Spleen (tissue), 11 donors: ENCODE data around the gene SYT13. TPM values are rescaled to one million over a fixed set of nuclear protein-coding genes. Genes with fewer than 3 reads are reported as not detected.

Experiments
- DNase-seq: peaks from one replicate; pipeline ENCODE4 v3.0.0-alpha.2; 2020
- H3K27ac ChIP-seq, 8 donors: fragments of 200-600 bp; sonication (generic) in 7 of 8; 1 replicate in 4 of 8; 2 replicates in 4 of 8; pipeline versions ENCODE4 v1.5.0 to v1.8.0; 2016 to 2021; ENCODE audit warnings: inconsistent platforms in 4 of 8, mild to moderate bottlenecking in 4 of 8, moderate library complexity in 1 of 8
- H3K27me3 ChIP-seq, 7 donors: fragments of 200-600 bp; sonication (generic) in 6 of 7; replicated peaks in 1 of 7; 1 replicate in 4 of 7; 2 replicates in 3 of 7; pipeline versions ENCODE4 v1.5.0 to v1.8.0; 2016 to 2021; ENCODE audit warnings: inconsistent platforms in 3 of 7, mild to moderate bottlenecking in 1 of 7
- H3K36me3 ChIP-seq, 6 donors: fragments of 200-600 bp; sonication (generic) in 5 of 6; 1 replicate in 4 of 6; 2 replicates in 2 of 6; pipeline versions ENCODE4 v1.5.0 to v1.8.0; 2016 to 2021; ENCODE audit warnings: inconsistent platforms in 2 of 6
- H3K4me1 ChIP-seq, 6 donors: fragments of 200-600 bp; sonication (generic) in 5 of 6; 1 replicate in 3 of 6; 2 replicates in 3 of 6; pipeline versions ENCODE4 v1.5.0 to v1.8.0; 2016 to 2021; ENCODE audit warnings: inconsistent platforms in 3 of 6
- H3K4me3 ChIP-seq, 8 donors: fragments of 200-600 bp; sonication (generic) in 7 of 8; 1 replicate in 4 of 8; 2 replicates in 4 of 8; pipeline versions ENCODE4 v1.5.0 to v1.8.0; 2016 to 2021; ENCODE audit warnings: inconsistent platforms in 4 of 8, mild to moderate bottlenecking in 4 of 8, moderate library complexity in 2 of 8
- H3K9me3 ChIP-seq, 8 donors: fragments of 200-600 bp; sonication (generic) in 7 of 8; 1 replicate in 4 of 8; 2 replicates in 4 of 8; pipeline versions ENCODE4 v1.5.0 to v1.8.0; 2016 to 2021; ENCODE audit warnings: inconsistent platforms in 4 of 8
- CTCF ChIP-seq, 11 experiments: fragments of 200-600 bp in 7 of 11; fragments of 450-650 bp in 4 of 11; sonication (generic) in 4 of 11; IDR thresholded peaks in 8 of 11; conservative IDR thresholded peaks in 3 of 11; 1 replicate in 7 of 11; 2 replicates in 4 of 11; pipeline versions ENCODE4 v1.4.0 to v1.8.0; 2016 to 2021; ENCODE audit warnings: antibody characterized with exemption in 11 of 11, inconsistent platforms in 4 of 11, mild to moderate bottlenecking in 1 of 11
- POLR2A ChIP-seq, 3 donors: fragments of 450-650 bp; IDR thresholded peaks; one replicate each; pipeline ENCODE4 v1.5.1; 2017; ENCODE audit warnings: antibody characterized with exemption in 3 of 3, mild to moderate bottlenecking in 1 of 3
- POLR2AphosphoS5 ChIP-seq, 3 donors: sonication (generic); formaldehyde crosslinking; IDR thresholded peaks; one replicate each; pipeline ENCODE4 v1.5.1; 2017; ENCODE audit warnings: antibody characterized with exemption in 3 of 3
- WGBS, 5 donors: extraction: QIAGEN DNeasy Blood & Tissue Kit in 3 of 5; methylation state at CpG; one replicate each; pipeline versions ENCODE4 v1.1.5 to v1.1.7; 2013 to 2018; 5-methylcytosine and 5-hydroxymethylcytosine counted together
- intact Hi-C: fragments of 100-400 bp; cut with DNase I; formaldehyde crosslinking; loops from one replicate; pipeline ENCODE4 v1.15.0; 2023; ENCODE audit warnings: low total_unique reads
- polyA plus RNA-seq, 3 donors: library from polyadenylated mRNA; stranded (reverse); fragments of 200-250 nt; gene quantifications; one replicate each; pipeline ENCODE4 v1.2.1, GENCODE V29; 2013
- total RNA-seq, 7 donors: library from RNA; depleted of rRNA in 3 of 7; stranded (reverse); fragments of >200 nt in 3 of 7; fragmentation: NEBNext Ultra II Directional in 4 of 7; extraction: Animal tissue kit (Norgen Biotek cat#: 25700) in 4 of 7; gene quantifications; one replicate each; pipeline versions ENCODE4 v1.1.0 to v1.2.1, GENCODE V29; 2016 to 2021
- donor health status: healthy with polysubstance abuse.
- donor health status: DM: no; HTN: no; CAD: no; lungs with moderate emphysema.
- donor health status: DM: no; HTN: no; CAD: no.
- donor health status: Bipolar disorder and iron deficiency.
- donor health status: healthy.
- donor health status: DM: no; HTN: no; CAD: no.
- donor health status: DM: yes; HTN: yes; CAD: no.

SYT13 gene
- total and polyA plus RNA-seq, 10 donors = 0.02 to 0.64 (median 0.10) TPM; not detected in 2

GRCh38 chr11:45278714-45279113 is 7.4 kb downstream of the SYT13 start:
- no peak for DNase-seq
- no peaks in the 10 kb centered on the region for H3K4me1 ChIP-seq
- H3K27ac ChIP-seq = no peak overlapping the region
- H3K9me3 ChIP-seq = peaks cover 0 to 10% (median 4%) of the 10 kb centered on the region in 8 donors
- intact Hi-C loops = no loop called here
- peaks cover 0 to 64% (median 10%) of the 10 kb centered on the region in 7 donors for H3K27me3 ChIP-seq
- no peak overlapping the region for H3K4me3 ChIP-seq
- WGBS, 5 donors = 85 to 91% (median 88%) methylated on average over 4 of the region's 4 CpGs
- no peak for TF ChIP-seq CTCF (IDR thresholded peaks at IDR 0.05 in 8 of 11, conservative IDR thresholded peaks at IDR 0.05 in 3 of 11)
- no peak for TF ChIP-seq POLR2A (IDR thresholded peaks at IDR 0.05)
- TF ChIP-seq POLR2AphosphoS5 (IDR thresholded peaks at IDR 0.05) = no peak
- H3K36me3 ChIP-seq = no peaks in the 10 kb centered on the region

GRCh38 chr11:45275828-45276227 is 10.3 kb downstream of the SYT13 start:
- Histone ChIP-seq H3K4me3 (no peak overlapping the region), H3K36me3 (no peaks in the 10 kb centered on the region), H3K9me3 (peaks cover 0 to 10% (median 4%) of the 10 kb centered on the region in 8 donors), H3K4me1 (no peaks in the 10 kb centered on the region), H3K27me3 (peaks cover 0 to 55% (median 6%) of the 10 kb centered on the region in 7 donors), H3K27ac (no peak overlapping the region)
- DNase-seq = no peak
- 59 to 85% (median 70%) methylated on average over 4 of the region's 4 CpGs for WGBS, 5 donors
- intact Hi-C loops = no loop called here
- TF ChIP-seq CTCF (IDR thresholded peaks at IDR 0.05 in 8 of 11, conservative IDR thresholded peaks at IDR 0.05 in 3 of 11) = no peak
- no peak for TF ChIP-seq POLR2A (IDR thresholded peaks at IDR 0.05)
- no peak for TF ChIP-seq POLR2AphosphoS5 (IDR thresholded peaks at IDR 0.05)

DNA sequence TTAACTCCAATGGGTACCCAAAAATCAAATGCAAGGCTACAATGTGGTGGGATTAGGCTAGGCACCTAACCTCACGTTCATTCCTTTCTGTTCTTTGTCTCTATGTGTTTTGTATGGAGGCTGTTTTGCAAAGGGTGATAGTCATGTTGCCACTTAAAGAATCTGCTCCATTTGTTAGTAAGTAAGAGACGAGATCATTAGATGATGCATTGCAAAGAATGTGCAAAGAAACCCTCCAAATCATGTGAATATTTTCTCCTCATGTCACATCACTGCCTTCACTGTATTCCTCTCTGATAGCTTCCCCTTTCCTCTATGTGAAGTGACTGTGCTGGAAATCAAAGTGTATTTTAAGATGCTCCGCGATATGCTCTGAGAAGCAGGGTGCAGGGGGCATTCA is 11.9 kb downstream of the SYT13 start:
- H3K9me3 ChIP-seq = peaks cover 0 to under 1% (median 0%) of the 10 kb centered on the region in 8 donors
- H3K27ac ChIP-seq = no peak overlapping the region
- peaks cover 0 to 43% (median 0%) of the 10 kb centered on the region in 7 donors for H3K27me3 ChIP-seq
- 54 to 82% (median 75%) methylated on average over 4 of the region's 4 CpGs for WGBS, 5 donors
- H3K4me1 ChIP-seq = no peaks in the 10 kb centered on the region
- intact Hi-C loops = no loop called here
- H3K4me3 ChIP-seq = no peak overlapping the region
- no peaks in the 10 kb centered on the region for H3K36me3 ChIP-seq
- no peak for DNase-seq
- TF ChIP-seq CTCF (IDR thresholded peaks at IDR 0.05 in 8 of 11, conservative IDR thresholded peaks at IDR 0.05 in 3 of 11) (no peak), POLR2A (IDR thresholded peaks at IDR 0.05) (no peak), POLR2AphosphoS5 (IDR thresholded peaks at IDR 0.05) (no peak)

DNA sequence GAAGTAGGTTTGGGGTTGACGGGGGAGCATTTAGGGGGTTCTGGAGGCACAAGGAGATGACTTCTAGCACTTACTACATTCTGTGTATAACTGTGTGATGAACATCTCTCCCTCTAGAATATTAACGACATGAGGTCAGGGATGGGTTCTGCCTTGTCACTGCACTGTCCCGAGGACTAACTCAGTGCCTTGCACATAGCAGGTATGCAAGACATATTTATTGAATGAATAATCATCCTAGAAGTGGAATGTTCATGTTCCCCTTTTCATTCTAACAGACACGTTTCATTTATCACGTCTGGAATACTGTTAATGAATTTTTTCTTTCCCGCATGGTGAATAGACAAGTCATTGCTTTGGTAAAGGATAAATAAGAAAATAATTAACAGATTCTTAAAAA is 12.6 kb downstream of the SYT13 start:
- H3K27me3 ChIP-seq = peaks cover 0 to 49% (median 0%) of the 10 kb centered on the region in 7 donors
- no peak overlapping the region for H3K4me3 ChIP-seq
- TF ChIP-seq POLR2A (IDR thresholded peaks at IDR 0.05) (no peak), CTCF (IDR thresholded peaks at IDR 0.05 in 8 of 11, conservative IDR thresholded peaks at IDR 0.05 in 3 of 11) (no peak), POLR2AphosphoS5 (IDR thresholded peaks at IDR 0.05) (no peak)
- H3K9me3 ChIP-seq = no peaks in the 10 kb centered on the region
- no peak overlapping the region for H3K27ac ChIP-seq
- WGBS, 5 donors = 80 to 89% (median 83%) methylated on average over 6 of the region's 6 CpGs
- DNase-seq = no peak
- intact Hi-C loops = no loop called here
- H3K4me1 ChIP-seq = no peaks in the 10 kb centered on the region
- H3K36me3 ChIP-seq = no peaks in the 10 kb centered on the region
